Measurements from ENCODE around the gene XYLT1.
"Not testable (repeated sequence)": the region's sequence is repeated elsewhere in the genome, so short reads cannot be mapped to it uniquely, and the experiment has no call there.

XYLT1 gene

GRCh38 chr16:17354685-17355084 is 116.1 kb downstream of the XYLT1 start:
- DNase-seq = no peak

GRCh38 chr16:17354141-17354601 is 116.6 kb downstream of the XYLT1 start:
- DNase-seq = no peak

DNA sequence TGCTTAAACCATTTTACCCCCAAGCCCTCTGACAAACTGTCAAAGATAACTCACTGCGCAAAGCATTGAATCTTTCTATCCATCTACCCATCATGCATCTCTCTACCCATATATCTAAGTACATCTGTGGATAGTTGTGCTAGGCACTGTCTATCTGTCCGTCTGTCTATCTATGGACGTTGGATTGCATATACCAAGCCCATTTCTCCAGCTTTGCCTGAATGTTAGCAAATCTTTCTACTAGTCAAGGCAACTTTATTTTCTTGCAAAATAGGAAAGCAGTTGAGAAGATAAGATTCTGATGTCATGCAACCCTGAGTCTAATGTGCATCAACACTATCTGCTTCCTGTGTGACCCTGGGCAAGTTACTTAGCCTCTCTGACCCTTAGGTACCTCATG is 117.2 kb downstream of the XYLT1 start:
- DNase-seq = no peak

DNA sequence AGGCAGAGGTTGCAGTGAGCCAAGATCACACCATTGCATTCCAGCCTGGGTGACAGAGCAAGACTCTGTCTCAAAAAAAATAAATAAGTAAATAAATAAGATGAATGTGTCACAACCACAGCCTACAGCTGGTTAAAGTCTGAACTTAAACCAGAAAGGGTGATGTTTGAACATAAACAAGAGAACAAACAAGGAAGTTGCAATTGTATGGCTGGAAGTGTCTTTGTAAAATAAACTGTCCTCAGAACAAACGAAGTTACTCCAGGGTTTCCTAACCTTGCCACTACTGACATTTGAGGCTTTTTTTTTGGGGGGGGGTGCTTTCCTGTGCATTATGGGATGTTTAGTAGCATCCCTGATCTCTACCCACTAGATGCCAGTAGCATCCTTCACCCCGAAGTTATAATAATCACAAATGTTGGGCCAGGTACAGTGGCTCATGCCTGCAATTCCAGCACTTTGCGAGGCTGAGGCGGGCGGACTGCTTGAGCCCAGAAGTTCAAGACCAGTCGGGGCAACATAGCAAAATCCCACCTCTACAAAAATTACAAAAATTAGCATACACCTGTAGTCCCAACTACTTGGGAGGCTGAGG is 119.2 kb downstream of the XYLT1 start:
- DNase-seq = no peak

DNA sequence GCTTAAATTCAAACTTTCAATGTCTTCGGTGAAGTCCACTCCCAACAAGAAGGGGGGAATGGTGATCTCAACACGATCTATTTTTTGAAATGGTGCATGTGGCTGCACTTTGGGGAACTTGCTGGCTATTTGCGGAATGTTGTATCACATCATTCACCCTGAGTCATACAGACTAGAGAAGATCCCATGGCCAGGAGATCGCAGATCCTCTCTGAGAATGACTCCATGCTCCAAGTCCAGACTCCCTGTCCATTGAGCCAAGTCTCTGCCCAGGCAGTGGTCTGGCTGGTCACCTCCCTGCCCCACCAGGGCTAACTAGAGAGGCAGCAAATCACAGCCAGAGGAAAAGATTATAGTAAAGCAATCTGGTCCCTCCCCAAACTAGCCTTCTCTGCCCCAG is 120.6 kb downstream of the XYLT1 start:
- no peak for DNase-seq

DNA sequence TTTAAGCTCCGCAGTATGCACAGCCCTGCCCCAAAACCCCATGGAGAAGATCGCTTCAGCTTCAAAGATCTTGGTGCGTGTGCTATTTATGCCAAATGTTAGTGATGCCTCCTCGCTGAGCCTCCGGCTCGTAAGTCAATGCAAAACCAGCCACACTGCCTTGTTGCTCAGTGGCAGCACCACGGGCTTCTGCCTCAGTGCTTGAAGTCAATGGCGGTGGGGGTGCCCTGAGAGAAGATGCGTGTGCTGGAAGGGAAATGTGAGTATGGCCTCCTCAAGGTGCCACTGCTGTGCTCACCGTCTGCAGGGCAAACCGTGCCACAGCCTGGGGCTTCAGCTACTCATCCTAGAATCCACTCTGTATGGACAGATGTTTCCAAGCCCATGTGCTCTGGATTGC is 121.9 kb downstream of the XYLT1 start:
- DNase-seq = no peak

GRCh38 chr16:17348042-17348783 is 122.5 kb downstream of the XYLT1 start:
- DNase-seq = no peak

DNA sequence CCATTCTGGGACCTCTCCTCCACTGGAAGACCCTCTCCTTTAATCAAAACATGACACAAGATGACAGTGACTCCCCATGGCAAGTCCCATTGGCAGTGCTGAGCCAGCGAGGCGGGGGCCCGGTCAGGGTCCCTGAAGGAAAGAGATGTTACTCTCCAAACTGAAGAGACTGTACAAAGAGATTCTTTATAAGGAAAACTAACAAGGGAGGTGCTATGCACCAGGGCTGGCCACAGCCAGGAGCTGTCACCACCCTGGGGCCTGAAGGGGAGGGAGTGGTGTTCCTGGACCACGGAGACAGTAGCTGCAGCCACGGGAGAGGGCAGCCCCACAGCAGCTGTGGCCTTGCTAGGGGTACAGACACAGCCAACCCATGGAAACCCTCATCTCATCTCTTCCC is 123.1 kb downstream of the XYLT1 start:
- no peak for DNase-seq

DNA sequence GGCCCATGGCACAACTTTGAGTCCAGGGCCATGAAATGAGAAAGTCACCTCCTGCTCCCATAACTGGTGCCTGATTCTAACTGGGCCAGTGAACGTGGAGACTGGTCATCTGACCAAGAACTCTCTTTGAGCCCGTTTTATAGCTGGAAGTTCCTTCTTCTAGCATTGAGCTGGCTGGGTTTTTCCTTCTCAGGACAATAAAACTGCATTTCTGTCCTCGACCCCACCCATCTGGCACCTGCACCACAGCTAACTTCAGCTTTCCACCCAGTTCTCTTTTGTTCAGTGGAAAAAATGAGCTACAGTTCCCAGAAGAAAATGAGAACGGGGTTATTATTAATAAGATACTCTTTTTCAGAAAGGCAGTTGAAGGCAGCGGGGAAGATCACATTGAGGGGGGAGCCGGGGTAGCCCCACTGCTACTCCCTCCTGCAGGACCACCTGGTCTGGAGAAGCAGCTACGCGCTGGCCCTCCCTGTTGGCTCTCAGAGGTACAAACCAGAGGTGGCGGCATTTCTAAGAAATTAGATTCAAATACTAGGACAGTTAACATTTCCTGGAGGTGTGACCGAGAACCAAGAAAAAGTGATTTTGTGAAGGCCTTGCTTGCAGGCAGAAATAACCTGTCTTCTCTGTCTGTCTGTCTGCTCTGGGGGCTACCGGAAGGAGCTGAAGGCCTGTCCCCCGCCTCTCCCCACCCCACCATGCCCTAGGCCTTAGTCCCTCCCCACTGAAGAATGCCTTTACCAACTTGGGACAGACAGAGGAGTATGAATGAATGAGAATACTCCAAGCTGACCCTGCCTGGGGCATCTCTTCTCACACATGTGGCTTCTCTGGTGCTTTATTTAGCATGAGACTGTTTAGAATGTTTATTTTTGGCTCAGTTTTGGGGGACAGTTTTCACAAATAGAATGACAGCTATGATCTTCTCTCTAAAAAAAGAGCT is 123.9 kb downstream of the XYLT1 start:
- DNase-seq = no peak

DNA sequence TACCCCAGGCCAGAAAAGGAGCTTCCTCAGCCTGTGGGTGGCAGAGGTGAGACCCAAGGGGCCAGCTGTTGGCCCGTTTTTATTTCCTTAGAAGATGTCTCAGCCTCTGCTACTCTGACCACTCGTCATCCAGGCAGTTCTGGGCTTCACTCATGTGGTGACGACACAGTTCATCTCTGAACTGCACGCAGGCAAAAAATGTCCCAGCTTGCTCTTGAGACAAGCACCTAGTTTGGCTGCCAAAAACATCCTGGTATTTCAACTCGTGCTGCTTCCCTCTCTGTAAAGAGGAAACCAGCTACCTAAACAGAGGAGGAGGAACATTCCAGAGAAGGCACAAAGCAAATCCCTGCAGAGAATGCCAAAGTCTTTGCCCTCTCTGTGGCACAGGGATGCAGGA is 125.7 kb downstream of the XYLT1 start:
- DNase-seq = no peak

- no peak for DNase-seq
Measured at GRCh38 chr16:17343728-17344127, 127.0 kb downstream of the XYLT1 start.

DNA sequence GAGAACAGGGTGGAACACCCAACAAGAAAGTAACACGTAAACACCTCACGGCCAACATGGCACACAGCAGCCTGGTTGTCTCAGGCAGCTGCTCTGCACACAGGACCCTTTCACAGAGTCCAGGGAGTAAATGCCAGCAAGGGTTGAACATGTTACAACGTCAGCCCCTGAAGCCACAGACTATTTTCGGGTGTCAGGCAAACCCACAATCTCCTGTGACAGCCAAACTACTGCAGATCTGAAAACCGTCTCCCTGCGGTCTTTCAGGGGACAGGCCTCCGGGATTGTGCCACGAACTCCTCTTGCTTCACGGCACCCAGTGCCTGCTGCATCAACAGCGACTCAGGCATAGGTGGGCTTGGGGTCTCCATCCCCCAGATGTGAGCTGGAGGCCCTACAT is 127.7 kb downstream of the XYLT1 start:
- DNase-seq = no peak

GRCh38 chr16:17342031-17342430 is 128.7 kb downstream of the XYLT1 start:
- DNase-seq = no peak

DNA sequence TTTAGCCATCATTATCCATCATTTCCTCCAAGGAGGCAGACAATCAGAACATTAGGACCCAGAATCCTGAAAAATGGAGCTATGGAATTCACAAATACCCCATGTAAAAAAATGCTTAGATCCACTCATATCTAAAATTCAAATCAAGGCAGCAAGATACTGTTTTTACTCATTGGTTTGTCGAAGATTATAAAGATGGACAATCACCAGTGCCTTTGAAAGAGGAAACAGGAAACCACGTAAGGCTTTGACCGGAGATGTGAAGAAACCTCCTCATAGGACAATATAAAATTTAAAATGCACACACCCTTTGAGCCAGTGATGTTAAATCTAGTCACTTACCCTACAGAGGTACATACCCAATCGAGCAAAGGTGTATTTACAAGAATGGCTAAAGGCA is 130.0 kb downstream of the XYLT1 start:
- no peak for DNase-seq

GRCh38 chr16:17339764-17340541 is 130.8 kb downstream of the XYLT1 start:
- DNase-seq = no peak

- no peak for DNase-seq
Measured at GRCh38 chr16:17338244-17338643, 132.5 kb downstream of the XYLT1 start.

- DNase-seq = no peak
Measured at GRCh38 chr16:17336530-17336900, 134.2 kb downstream of the XYLT1 start.

DNA sequence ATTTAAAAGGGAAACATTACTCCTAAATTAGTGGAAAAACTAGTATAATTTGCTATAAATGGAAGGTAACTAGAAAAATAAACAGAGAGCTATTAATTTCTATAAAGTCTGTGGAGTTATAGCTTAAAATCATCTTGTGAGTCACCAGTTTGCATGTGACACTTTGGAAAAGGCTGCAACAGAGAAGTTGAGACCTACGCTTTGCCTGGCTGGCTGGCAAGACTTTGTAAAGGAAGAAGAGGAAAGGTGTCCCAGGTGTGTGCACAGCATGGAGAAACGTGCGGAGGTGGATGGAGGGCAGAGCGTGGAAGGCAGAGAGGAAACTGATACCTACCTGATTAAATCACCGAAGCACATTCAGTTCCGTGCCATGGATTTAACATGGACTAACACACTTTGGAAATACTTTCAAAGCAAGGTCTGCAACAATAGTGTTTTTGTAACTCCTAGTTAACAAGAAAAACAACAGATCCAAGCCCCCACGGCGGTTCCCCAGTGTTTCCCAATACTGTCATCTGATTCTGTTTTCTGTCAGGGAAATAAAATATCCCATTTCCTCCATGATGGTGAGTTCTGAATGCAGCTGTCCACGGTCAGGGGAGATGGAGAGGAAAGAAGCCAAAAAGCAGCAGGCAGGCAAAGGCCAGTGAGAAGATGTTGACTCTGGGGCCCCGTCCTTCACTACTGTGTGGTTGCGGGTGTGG is 134.8 kb downstream of the XYLT1 start:
- DNase-seq = no peak

- DNase-seq = not testable (repeated sequence)
Measured at GRCh38 chr16:17335406-17335805, 135.4 kb downstream of the XYLT1 start.

GRCh38 chr16:17334096-17334495 is 136.7 kb downstream of the XYLT1 start:
- DNase-seq = no peak

GRCh38 chr16:17333229-17333628 is 137.5 kb downstream of the XYLT1 start:
- no peak for DNase-seq

GRCh38 chr16:17331991-17332390 is 138.8 kb downstream of the XYLT1 start:
- DNase-seq = no peak

All from NCI-H187 (cell line).